GM19463 (cell line): ENCODE data around the gene PIAS1.
A peak's percentile ranks its signal among the peaks of the same experiment; 100 is the strongest.
"Not testable (repeated sequence)": the region's sequence is repeated elsewhere in the genome, so short reads cannot be mapped to it uniquely, and the experiment has no call there.

Experiments
- ATAC-seq: cut with Tn5 transposase; IDR thresholded peaks from one replicate; pipeline ENCODE4 v1.9.1; 2021; ENCODE audit warnings: mild to moderate bottlenecking, moderate library complexity; ENCODE audit not compliant: unreplicated experiment

The PIAS1 gene

DNA sequence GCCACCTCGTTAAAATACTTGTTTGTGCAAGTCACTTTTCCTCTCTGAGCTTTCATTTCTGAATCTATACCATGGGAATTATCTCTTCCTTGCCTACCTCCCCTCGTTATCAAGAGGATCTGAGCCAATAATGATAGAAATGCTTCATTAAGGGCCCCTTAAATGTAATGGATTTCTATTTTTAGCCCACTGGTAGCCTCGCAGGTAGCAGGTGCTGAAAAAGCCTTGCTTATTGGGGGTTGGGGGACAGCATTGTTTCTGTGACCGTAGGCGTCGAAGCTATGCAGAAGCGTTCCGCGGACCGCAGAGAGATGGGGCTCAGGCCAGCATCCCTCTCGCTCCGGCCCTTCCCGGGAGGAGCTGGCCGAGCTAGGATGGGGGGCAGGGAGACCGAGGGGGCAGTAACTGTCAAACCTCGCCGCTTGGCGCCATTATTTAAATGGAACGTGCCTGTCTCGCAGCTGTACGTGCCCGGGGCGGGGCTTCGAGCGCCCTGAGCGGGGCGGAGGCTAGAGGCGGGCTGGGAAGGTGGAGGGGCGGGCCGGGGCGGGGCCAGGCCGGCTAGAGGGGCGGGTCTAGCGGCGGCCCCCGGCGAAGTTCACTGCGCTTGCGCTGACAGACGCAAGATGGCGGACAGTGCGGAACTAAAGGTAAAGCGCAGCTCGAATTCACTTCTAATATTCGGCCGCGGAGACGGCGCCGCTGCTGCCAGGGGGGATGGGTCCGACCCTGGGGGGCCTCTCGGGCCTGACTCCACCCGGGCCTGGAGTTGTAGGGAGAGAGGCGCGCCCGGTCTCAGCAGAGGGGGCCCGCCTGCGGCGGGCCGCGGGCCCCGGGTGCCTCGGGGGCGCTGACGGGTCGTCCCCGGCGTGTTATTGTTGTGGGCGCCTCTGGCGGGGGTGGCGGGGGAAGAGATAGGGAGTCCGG, at the start of gene PIAS1:
PIAS1 (plus strand) TSS at position 615 of the 927 bp plus-strand sequence; CDS start at position 627, 12 bp downstream.
- ATAC-seq = peak; percentile 90

DNA sequence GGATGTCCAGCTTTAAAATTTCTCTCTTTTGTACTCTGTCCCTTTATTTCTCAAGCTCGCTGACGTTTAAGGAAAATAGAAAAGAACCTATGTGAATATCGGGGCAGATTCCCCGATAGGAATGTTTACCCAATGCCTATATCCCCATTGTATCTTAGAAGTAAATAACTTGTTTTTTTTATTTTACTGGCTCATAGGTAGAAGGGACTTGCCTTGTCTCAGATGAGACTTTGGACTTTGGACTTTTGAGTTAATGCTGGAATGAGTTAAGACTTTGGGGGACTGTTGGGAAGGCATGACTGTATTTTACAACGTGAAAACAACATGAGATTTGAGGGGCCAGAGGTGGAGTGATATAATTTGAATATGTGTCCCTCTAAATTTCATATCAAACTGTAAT, 46.5 kb upstream of the PIAS1 start:
- ATAC-seq = not testable (repeated sequence)

- ATAC-seq = no peak
Observed at GRCh38 chr15:68010361-68011153, 43.6 kb upstream of the PIAS1 start.

DNA sequence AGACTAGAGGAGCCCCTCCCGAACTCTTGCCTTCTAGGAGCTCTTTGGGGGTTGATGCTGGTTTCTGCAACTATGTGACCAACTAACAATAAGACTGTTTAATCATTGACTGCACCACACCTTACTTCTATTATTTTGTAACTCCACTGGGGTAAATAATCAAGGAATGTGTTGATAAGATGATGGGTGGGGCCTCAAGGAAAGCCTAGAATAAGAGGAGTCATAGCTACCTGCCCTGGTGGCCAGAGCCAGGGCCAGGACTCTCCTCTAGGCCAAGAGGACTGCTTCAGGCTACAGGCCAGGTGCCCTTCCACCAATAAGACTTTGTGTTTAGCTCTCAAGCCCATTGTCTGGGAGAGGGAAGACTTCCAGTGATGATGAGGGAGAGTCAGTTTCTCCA, 41.2 kb upstream of the PIAS1 start:
- no peak for ATAC-seq

DNA sequence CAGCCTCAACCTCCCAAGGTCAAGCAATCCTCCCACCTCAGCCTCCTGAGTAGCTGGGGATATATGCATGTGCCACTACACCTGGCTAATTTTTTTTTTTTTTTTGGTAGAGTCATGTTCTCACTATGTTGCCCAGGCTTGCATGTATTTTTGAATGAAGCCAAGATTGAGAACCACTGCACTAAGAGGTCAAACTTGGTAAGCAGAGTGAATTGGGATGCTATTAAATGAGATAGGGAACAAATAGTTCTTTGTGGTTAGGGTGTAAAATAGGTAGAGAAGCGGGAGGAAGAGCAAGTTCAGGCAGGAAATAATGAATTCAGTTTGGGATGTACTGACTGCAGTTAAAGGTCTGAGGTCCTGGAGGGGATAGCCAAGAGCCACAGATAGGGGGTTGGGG, 39.9 kb upstream of the PIAS1 start:
- no peak for ATAC-seq

- ATAC-seq = no peak
Observed at GRCh38 chr15:68015244-68015643, 38.9 kb upstream of the PIAS1 start.

- ATAC-seq = no peak
Observed at GRCh38 chr15:68017201-68017600, 36.9 kb upstream of the PIAS1 start.

DNA sequence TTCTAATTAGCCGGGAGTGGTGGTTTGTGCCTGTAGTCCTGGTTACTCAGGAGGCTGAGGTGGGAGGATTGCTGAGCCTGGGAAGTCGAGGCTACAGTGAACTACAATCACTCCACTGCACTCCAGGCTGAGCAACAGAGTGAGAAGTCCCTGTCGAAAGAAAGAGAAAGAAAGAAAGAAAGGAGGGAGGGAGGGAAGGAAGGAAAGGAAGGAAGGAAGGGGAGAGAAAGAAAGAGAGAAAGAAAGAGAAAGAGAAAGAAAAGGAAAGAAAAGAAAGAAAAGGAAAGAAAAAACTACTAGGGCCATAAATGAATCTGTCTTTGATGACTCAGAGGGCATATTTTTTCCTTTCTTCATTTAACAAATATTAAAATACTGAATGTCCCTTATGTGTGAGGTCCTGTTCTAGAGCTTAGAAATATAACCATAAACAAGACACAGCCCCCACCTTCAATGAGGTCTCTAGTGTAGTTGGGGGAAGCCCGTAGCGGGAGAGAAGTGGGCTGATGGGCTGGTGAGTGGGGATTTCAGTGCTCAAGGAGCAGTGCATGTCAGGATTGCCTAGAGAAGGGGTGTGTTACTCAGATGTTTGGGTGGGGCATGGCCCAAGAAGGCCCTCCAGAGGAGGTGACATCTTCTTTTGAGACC, 35.2 kb upstream of the PIAS1 start:
- no peak for ATAC-seq

- ATAC-seq = no peak
Observed at GRCh38 chr15:68019814-68020525, 34.1 kb upstream of the PIAS1 start.

- no peak for ATAC-seq
Observed at GRCh38 chr15:68020685-68021084, 33.4 kb upstream of the PIAS1 start.

- no peak for ATAC-seq
Observed at GRCh38 chr15:68022061-68022460, 32.1 kb upstream of the PIAS1 start.

GRCh38 chr15:68023307-68024101, 30.6 kb upstream of the PIAS1 start:
- no peak for ATAC-seq

DNA sequence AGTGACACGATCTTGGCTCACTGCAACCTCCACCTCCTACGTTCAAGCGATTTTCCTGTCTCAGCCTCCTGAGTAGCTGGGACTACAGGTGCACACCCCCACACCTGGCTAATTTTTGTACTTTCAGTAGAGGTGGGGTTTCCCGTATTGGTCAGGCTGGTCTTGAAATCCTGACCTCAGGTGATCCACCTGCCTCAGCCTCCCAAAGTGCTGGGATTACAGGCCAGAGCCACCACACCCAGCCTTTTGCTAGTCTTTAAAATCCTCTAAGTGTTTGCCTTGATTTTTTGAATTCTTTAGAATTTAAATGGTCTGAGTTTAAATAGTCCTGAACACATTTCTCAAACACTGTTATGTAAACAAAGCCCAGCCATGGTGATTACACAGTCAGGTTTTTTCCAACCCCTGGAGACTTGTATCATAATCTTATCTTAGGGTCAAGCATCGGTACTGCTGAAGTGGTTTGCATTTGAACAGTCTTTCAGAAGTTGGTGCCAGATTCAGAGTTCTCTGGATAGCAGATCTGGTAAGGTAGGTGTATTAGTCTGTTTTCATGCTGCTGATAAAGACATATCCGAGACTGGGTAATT, 28.2 kb upstream of the PIAS1 start:
- no peak for ATAC-seq

DNA sequence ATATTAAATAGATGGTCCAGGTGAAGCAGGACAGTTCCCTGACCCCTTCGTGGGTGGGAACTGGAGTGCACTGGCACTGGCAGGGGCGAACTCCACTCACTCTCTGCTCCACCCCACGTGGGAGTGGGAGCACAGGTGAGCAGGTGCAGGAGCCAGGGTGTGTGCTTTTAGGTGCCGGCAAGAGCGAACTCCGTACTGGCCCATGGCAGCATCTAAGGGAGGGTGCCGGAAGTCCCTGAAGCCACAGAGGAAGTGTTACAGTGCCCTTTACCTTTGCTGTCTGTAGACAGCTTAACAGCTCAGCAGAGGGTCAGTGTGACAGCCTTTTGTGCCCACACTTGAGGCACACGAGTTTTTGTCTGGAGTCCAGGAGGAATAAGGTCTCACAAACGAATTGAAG, 26.7 kb upstream of the PIAS1 start:
- no peak for ATAC-seq

DNA sequence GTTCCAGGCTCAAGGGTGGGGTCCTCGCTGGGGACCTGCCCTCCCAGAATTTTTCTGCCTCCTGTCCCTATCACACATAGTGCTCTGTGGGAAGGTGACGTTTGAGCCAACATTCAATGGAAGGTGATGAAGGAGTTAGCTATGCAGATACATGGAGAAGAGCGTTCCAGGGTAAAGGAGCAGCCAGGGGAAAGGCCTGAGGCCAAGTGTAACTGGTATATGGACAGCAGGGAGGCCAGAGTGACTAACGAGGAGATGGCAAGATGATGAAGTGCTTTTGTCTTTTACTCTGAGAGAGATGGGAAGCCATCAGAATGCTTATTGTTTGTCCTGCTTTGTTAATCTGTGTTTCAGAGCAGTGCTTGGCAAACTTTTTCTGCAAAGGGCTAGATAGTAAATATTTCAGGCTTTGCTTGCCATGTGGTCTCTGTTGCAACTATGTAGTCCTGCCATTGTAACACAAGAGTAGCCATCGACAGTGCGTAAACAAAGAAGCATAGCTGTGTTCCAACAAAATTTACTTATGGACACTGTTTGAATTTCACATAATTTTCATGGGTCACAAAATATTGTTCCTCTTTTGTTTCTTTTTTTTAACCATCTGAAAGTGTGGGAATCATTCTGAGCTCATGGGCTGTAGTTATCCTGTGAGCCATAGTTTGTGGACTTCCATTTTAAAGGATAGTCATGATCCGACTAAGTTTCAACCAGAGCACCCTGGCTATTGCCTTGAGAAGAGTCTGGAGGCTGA, 25.8 kb upstream of the PIAS1 start:
- ATAC-seq = no peak

DNA sequence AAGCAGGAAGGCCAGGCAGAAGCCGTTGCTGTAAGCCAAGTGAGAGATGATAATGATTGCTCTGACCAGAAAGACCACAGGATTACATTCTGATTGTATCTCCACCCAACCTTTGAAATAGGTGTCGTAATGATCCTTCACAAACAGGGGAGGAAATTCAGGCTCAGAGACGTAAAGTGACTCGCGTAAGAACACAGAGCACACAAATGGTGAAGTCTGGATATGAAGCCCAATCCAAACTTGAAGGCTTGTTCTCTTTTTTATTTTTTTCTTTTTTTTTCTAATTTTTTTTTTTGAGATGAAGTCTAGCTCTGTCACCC, 25.3 kb upstream of the PIAS1 start:
- no peak for ATAC-seq

- no peak for ATAC-seq
Observed at GRCh38 chr15:68029959-68030358, 24.2 kb upstream of the PIAS1 start.

DNA sequence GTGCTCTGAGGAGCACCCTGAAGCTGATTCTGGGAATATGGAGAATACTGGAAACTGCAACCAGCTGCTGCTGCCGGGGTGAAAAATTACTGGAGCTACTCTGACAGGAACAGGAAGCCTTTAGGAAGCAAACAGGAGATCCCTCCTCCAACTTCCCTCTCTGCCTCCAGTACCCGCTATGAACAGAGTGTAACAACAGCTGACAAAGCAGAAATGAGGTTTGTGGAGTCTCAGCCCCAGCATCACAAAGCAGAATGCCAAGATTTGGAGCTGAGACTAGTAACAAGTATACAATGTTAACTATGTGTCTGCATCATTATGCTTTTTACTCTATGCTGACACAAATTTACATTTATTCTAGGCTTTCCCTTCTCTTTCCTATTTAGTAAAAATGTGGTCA, 22.7 kb upstream of the PIAS1 start:
- ATAC-seq = no peak

DNA sequence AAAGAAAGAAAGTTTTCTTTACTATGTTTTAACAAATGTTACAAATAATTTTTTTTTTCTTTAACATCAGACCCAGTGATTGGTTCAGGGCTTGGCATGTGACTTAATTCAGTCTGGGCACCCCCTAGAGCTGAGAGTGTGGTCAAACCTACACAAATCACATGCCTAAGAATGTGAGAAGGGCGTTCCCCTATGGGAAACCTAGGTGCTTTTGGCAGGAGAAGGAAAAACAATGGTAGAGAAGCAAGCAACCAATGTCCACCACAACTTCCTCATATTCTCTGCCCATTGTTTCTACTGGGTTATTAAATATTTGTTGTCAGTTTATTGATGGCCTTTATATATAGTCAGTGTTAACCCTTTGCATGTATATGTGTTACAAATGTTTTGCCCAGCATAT, 21.4 kb upstream of the PIAS1 start:
- no peak for ATAC-seq
